ENCODE measurements around the gene CUL1.

The CUL1 gene

DNA sequence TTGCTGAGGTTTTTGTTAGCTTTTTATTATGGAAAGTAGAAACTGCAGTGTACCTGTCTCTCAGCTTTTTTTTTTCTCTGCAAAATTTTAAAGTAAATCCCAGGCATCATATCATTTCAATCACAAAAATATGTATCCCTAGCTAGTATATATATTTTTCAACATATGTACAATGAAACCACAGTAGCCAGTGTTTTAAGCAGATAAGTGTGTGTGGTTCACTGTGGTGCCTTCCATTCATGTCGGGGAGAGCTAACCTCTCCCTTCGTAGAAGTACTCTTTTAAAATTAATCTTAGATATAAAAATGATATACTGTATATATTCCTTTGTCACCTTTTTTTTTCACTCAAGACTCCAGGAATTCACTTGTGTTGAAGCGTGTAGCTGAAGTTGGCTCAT, 22.7 kb downstream of the CUL1 start:
- no peak for DNase-seq

DNA sequence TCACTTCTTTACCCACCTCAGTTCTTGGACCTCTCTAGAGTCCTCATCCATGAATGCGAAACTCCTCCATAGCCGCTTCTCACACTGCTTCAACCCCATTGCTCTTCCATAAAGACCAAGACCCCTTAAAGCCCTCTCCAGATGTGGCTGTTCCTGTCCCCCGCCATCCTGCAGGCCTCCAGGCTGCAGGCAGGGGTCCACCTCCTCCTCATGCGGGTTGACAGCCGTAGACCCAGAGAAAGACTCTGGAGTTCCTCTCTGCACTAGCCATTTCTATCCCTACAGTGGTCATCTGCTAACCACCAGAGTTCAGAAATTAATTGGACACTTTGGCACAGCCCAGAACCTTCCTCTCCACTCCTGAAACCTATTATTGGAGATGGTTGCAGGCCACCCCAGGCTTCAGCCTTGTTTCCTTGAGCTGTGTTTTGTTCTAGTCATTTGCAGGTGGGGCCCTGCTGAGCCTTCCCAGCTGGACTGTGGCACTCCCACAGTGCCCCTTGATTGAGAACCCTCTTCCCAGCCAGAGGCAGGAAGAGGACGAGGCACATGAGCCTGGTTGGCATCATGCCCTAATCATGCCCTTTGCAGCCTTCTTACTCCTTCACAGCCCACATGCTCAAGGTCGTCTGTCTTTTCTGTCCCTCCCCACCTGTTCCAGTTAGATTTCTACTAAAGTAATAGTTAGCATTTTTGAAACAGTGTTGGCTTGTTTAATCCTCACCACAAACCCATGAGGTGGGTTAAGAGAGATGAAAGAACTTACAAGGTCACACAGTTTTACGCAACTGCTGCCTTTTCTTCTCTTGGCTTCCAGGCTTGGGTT, 23.9 kb downstream of the CUL1 start:
- peak; percentile 6 for DNase-seq

- no peak for DNase-seq
Measured at GRCh38 chr7:148723166-148723559, 24.5 kb downstream of the CUL1 start.

DNA sequence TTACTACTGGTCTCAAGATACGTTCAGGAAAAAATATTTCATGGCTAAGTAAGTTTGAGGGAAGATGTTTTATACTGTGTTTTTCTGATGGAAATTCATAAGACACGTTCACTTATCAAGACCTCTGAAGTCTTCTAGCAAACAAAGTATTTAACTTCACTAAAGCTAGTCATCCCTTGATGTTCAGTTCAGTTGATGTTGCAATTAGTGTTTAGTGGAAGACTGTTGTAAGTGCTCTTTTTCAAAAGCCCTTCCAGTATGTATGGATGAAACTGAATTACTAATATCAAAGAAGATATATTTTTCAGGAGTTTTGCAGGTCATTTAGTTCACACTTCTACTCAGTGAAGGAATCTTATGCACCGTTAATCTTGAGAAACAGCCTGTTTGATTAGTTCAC, 25.1 kb downstream of the CUL1 start:
- no peak for DNase-seq

DNA sequence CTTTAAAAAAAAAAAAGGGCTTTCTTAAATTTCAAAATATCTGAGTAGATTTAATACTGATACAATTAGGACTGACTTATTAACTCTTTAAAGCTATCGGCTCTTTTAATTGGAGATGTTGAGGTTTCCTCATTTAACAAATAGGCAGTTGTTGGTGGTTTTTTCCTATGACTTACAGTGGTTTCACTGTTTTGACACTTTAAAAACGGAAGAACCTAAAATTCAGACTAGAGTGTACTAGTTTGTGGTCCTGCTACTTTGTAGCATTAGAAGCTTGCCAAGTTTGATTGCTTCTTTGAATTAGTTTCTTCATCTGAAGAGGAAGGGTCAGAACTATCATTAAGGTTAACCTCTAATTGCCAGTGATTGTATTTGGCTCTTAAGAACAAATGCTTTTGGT, 27.7 kb downstream of the CUL1 start:
- DNase-seq = no peak

GRCh38 chr7:148727501-148728278, 29.0 kb downstream of the CUL1 start:
- DNase-seq = no peak

DNA sequence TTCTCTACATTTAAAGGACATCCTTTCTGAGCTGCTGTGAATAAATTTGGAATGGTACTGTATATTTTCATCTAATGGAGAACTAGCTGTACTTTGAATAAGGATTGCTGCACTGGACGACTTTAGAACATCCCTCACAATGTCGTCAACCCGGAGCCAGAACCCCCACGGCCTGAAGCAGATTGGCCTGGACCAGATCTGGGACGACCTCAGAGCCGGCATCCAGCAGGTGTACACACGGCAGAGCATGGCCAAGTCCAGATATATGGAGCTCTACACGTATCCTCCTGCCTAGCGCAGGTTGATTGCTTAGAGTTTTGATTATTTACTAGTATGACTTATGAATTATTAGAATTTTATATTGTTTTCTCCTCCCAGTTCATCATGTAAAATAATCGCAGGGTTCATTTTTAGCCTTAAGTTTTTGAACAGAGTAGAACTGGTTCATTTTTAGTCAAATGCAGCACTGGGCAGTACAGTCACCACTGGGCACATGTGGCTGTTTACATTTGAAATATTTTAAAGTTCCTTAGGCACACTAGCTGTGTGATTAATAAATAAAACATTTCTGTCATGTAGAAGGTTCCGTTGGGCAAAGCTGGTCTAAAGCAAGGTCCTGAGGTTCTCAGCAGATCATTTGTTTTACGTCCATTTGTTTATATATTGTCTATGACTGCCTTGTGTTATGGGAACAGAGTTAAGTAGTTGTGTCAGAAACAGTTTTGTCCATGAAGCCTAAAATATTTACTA, 31.5 kb downstream of the CUL1 start:
- DNase-seq = no peak

DNA sequence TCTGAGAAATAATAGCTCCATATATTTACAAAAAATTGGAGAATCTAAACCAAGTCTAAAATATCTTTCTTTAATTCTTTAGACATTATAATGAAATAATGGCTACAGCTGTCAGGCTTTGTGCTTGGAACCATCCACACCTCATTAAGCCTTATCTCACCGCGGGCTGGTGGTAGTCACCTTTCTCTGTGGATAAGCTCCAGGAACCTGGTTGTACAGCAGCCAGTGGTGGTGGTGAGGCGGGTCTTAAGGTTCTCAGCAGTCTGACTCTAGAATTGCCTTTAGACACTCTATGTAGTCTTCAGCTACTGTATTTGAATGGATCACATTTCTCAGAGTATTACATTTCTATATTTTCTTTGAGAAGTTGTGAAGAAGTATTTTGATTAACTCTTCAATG, 34.2 kb downstream of the CUL1 start:
- no peak for DNase-seq

- DNase-seq = no peak
Measured at GRCh38 chr7:148733496-148733895, 34.8 kb downstream of the CUL1 start.

- DNase-seq = no peak
Measured at GRCh38 chr7:148735141-148735540, 36.4 kb downstream of the CUL1 start.

- no peak for DNase-seq
Measured at GRCh38 chr7:148735967-148736366, 37.3 kb downstream of the CUL1 start.

- DNase-seq = no peak
Measured at GRCh38 chr7:148738737-148739535, 40.2 kb downstream of the CUL1 start.

- no peak for DNase-seq
Measured at GRCh38 chr7:148746135-148746534, 47.4 kb downstream of the CUL1 start.

DNA sequence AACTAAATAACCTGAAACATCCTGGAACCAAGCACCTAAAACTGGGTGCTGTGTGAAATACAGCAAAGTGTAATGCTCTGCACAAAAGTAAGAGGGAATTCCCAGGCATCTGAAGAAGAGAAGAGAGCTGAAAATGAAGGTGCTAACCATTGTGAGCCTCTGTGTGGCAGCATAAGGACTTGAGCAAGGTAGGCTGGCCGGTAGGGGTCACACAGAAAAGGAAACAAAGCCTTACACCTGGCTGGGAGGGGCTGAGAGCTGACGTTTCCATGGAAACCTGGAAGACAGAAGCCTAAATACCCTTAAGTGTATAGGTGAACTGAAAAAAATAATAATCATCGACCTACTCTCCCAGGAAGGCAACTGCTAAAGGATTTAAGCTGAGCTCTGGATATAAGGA, 48.6 kb downstream of the CUL1 start:
- DNase-seq = no peak

GRCh38 chr7:148750442-148751355, 52.0 kb downstream of the CUL1 start:
- DNase-seq = no peak

DNA sequence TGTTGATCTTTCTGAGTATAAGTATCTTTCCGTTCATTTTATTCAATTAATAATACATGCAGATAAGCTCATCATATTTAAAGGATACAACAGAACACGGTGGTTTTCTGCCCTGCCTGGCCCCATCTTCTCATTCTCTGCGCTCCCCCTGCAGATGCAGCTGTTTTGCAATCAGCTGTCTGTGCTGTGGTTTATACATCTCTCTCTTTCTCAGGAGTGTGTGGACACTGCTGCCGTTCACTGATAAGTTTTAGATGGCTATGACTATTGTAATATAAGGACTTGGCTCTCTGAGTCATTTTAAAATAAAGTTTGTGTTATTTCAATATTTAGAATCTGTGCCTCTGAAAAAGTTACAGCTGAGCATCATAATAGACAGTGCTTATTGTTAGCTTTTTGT, 54.5 kb downstream of the CUL1 start:
- DNase-seq = no peak

DNA sequence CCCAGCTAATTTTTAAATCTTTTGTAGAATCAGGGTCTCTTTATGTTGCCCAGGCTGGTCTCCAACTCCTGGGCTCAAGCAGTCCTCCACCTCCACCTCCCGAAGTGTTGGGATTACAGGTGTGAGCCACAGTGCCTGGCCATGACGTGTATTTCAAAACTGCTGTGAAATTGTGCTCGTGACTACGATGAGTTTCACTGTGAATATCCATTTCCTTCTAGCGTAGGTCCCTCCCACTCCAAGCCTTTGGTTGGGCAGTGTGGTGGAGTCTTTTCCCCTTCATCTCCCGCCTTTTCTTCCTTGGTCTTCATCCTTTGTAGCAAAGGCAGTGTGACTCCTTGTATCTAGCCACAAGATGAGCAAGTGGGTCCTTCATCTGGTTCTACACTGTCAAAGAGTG, 56.2 kb downstream of the CUL1 start:
- no peak for DNase-seq

GRCh38 chr7:148761499-148762278, 63.0 kb downstream of the CUL1 start:
- DNase-seq = no peak

DNA sequence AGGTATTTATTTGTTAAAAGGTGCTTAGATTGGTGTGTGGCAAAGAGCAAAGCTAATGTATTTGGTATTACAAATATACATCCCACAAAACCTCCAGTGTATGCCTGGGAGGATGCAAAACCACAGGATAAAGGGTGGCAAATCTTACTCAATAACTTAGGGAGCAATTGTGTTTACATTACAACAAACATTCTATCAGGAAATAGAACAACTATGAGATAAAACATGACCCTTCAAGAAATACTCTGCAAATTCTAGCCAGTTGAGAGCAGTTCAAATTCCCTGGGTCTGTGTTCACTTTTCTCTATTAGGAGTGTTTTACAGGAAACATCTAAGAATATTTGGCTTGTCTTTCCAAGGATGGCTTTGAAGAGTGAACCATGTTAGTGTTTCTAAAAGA, 64.9 kb downstream of the CUL1 start:
- DNase-seq = no peak

GRCh38 chr7:148770004-148770403, 71.3 kb downstream of the CUL1 start:
- no peak for DNase-seq
